Right lobe of liver (tissue), 6 donors: ENCODE data around the gene ZBTB32. TPM values are rescaled to one million over a fixed set of nuclear protein-coding genes. Genes with fewer than 3 reads are reported as not detected.

Experiments
- ATAC-seq, 4 donors: fragments of 200-7000 bp; cut with Tn5 transposase; one replicate each; pipeline ENCODE4 v1.9.1; 2020; ENCODE audit warnings: mild to moderate bottlenecking in 4 of 4, moderate library complexity in 4 of 4
- DNase-seq, 3 donors: peaks; one replicate each; pipeline ENCODE4 v3.0.0-alpha.2; 2020
- H3K27ac ChIP-seq, 3 donors: fragments of 200-600 bp; one replicate each; pipeline ENCODE4 v1.8.0; 2022
- H3K27me3 ChIP-seq, 2 donors: fragments of 200-600 bp; one replicate each; pipeline ENCODE4 v1.8.0; 2022
- H3K36me3 ChIP-seq, 4 donors: fragments of 200-600 bp; sonication (generic) in 1 of 4; one replicate each; pipeline versions ENCODE4 v1.5.1 to v1.8.0; 2017 to 2022; ENCODE audit warnings: control low read depth in 1 of 4
- H3K4me1 ChIP-seq, 4 donors: fragments of 200-600 bp; sonication (generic) in 1 of 4; one replicate each; pipeline versions ENCODE4 v1.5.1 to v1.8.0; 2017 to 2022; ENCODE audit warnings: control low read depth in 1 of 4
- H3K4me3 ChIP-seq, 3 donors: fragments of 200-600 bp; one replicate each; pipeline ENCODE4 v1.8.0; 2022
- H3K9me3 ChIP-seq, 4 donors: fragments of 200-600 bp; sonication (generic) in 1 of 4; one replicate each; pipeline versions ENCODE4 v1.5.1 to v1.8.0; 2017 to 2022; ENCODE audit warnings: control low read depth in 1 of 4
- POLR2A ChIP-seq: fragments of 450-650 bp; IDR thresholded peaks from one replicate; pipeline ENCODE4 v1.6.1; 2017; ENCODE audit warnings: antibody characterized with exemption, mild to moderate bottlenecking
- WGBS: methylation state at CpG from one replicate; pipeline ENCODE4 v1.1.6; 2018; ENCODE audit warnings: low coverage, low lambda C conversion rate; ENCODE audit not compliant: insufficient coverage; ENCODE audit errors: missing lambda C conversion rate; 5-methylcytosine and 5-hydroxymethylcytosine counted together
- intact Hi-C, 2 donors: fragments of 100-400 bp; cut with DNase I; formaldehyde crosslinking; loops; one replicate each; pipeline versions ENCODE4 v1.11.2 to v1.14.1; 2022
- total RNA-seq, 6 experiments: library from RNA; depleted of rRNA in 2 of 6; stranded (reverse); fragments of >200 nt in 2 of 6; fragmentation: NEBNext Ultra II Directional in 3 of 6; extraction: Animal tissue kit (Norgen Biotek cat#: 25700) in 3 of 6; gene quantifications; one replicate each; pipeline versions ENCODE4 v1.1.0 to v1.2.4, GENCODE V29; 2016 to 2023
- TF ChIP-seq, protein P1 (sequence below), 4 donors: fragments of 200-600 bp in 3 of 4; fragments of 450-650 bp in 1 of 4; IDR thresholded peaks; one replicate each; pipeline versions ENCODE4 v1.5.1 to v1.8.0; 2016 to 2022; ENCODE audit warnings: antibody characterized with exemption in 4 of 4, mild to moderate bottlenecking in 2 of 4
- donor health status: DM: no; HTN: yes; CAD: no.
- donor health status: DM: no; HTN: no; CAD: no.
- donor health status: DM: no; HTN: no; CAD: no.
- donor health status: DM: no; HTN: yes; CAD: no.
- donor health status: DM: no; HTN: yes; CAD: no.

The ZBTB32 gene
- total RNA-seq, 6 experiments from 2014 or later: 0.15 TPM; not detected in 5

DNA sequence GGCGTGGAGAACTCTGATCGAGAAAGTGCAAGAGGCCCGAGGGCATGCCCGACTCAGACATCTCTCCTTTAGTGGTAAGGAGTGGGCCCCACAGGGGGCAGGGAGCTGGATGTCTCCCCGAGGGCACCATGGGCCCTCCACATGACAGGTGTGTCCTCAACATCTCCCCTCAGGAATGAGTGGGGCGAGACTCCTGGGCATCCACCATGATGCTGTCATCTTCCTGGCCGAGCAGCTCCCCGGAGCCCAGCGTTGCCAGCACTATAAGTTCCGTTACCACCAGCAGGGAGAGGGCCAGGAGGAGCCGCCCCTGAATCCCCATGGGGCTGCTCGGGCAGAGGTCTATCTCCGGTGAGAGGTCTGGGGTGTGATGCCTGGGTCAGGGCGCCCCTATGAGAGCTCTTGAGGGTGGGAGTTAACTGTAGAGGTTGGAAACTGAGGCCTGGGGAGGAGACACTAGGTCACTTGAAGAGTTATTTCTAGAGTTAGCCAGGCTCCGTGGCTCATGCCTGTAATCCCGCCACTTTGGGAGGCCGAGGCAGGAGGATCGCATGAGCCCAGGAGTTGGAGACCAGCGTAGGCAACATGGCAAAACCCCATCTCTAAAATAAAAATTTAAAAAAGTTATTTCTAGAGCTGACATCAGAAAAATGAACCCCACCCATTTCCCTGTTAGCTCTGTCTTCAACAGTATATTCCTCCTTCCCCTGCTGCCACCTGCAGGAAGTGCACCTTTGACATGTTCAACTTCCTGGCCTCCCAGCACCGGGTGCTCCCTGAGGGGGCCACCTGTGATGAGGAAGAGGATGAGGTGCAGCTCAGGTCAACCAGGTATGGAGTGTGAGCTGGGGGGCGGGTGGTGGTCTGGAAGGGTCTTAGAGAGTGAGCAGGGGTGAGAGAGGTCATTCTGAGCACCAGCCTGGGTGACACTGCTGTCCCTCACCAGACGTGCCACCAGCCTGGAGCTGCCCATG lies 32.8 kb downstream of the ZBTB32 start:
- DNase-seq (no peak), ATAC-seq (no peak)
- Histone ChIP-seq H3K4me3 (no peak overlapping the region), H3K27ac (no peak overlapping the region), H3K4me1 (peaks cover 0 to 16% (median 0%) of the 10 kb centered on the region in 4 donors), H3K27me3 (no peaks in the 10 kb centered on the region), H3K9me3 (no peaks in the 10 kb centered on the region), H3K36me3 (peaks cover 0 to 44% (median 2%) of the 10 kb centered on the region in 4 donors)
- intact Hi-C loops: no loop called here
- TF ChIP-seq, protein P1, sequence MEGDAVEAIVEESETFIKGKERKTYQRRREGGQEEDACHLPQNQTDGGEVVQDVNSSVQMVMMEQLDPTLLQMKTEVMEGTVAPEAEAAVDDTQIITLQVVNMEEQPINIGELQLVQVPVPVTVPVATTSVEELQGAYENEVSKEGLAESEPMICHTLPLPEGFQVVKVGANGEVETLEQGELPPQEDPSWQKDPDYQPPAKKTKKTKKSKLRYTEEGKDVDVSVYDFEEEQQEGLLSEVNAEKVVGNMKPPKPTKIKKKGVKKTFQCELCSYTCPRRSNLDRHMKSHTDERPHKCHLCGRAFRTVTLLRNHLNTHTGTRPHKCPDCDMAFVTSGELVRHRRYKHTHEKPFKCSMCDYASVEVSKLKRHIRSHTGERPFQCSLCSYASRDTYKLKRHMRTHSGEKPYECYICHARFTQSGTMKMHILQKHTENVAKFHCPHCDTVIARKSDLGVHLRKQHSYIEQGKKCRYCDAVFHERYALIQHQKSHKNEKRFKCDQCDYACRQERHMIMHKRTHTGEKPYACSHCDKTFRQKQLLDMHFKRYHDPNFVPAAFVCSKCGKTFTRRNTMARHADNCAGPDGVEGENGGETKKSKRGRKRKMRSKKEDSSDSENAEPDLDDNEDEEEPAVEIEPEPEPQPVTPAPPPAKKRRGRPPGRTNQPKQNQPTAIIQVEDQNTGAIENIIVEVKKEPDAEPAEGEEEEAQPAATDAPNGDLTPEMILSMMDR (IDR thresholded peaks at IDR 0.05): peak in 1 of 4 donors; percentile 12
- TF ChIP-seq POLR2A: no peak
- 89% methylated on average over 8 of the region's 22 CpGs for whole genome bisulfite sequencing

DNA sequence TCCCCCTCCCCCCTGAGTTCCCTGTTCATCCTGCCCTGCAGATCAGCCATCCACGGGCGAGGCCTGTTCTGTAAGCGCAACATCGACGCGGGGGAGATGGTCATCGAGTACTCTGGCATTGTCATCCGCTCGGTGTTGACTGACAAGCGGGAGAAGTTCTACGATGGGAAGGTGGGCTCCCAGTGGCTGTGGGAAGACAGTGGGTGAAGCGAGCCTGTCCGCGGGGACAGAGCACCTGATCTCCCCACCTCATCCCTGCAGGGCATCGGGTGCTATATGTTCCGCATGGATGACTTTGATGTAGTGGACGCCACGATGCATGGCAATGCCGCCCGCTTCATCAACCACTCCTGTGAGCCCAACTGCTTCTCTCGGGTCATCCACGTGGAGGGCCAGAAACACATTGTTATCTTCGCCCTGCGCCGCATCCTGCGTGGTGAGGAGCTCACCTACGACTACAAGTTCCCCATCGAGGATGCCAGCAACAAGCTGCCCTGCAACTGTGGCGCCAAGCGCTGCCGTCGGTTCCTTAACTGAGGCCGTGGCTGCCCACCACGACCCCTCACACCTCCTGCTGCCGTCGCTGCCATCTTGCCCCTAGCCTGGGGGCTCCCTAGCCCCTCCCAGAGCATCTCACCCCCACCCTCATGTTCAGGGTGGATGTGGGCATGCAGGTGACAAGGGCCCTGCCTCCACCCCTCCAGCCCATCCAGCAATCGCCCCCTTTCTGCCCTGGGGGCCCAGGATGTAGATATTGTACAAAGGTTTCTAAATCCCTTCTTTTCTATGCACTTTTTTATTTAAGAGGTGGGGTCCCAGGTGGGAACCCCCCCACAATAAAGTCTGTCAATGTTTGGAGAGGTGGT lies 33.9 kb downstream of the ZBTB32 start:
- no peaks in the 10 kb centered on the region for H3K27me3 ChIP-seq
- ATAC-seq (no peak), DNase-seq (no peak)
- peaks cover 0 to 38% (median 0%) of the 10 kb centered on the region in 4 donors for H3K36me3 ChIP-seq
- no peak overlapping the region for H3K27ac ChIP-seq
- 90% methylated on average over 4 of the region's 37 CpGs for WGBS
- no peak overlapping the region for H3K4me3 ChIP-seq
- peaks cover 0 to 16% (median 0%) of the 10 kb centered on the region in 4 donors for H3K4me1 ChIP-seq
- no peaks in the 10 kb centered on the region for H3K9me3 ChIP-seq
- intact Hi-C loops: no loop called here
- TF ChIP-seq, protein P1 (IDR thresholded peaks at IDR 0.05): no peak
- no peak for TF ChIP-seq POLR2A

DNA sequence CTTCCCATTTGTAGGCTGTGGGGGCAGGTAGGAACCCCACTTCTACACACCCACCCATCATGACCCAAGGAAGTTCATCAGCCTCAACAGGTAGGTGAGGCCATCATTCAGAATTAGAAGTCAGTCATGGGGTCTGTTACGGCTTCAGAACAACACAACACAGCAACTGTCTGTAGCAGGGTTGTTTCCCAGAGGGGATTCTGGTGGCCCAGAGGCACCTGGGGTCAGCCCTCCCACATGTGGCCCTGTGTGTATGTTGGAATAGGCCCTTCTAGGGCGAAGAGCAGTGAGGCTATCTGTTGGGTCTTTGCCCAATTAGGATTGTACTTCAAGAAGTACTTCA lies 34.5 kb downstream of the ZBTB32 start:
- WGBS: 33% methylated on average over 1 of the region's 2 CpGs
- Histone ChIP-seq H3K27me3 (no peaks in the 10 kb centered on the region), H3K4me3 (no peak overlapping the region), H3K4me1 (peaks cover 0 to 18% (median under 1%) of the 10 kb centered on the region in 4 donors), H3K27ac (peak overlapping the region in 1 of 3 donors; percentile 84), H3K9me3 (no peaks in the 10 kb centered on the region), H3K36me3 (peaks cover 0 to 32% (median 0%) of the 10 kb centered on the region in 4 donors)
- intact Hi-C loops: no loop called here
- ATAC-seq (no peak), DNase-seq (no peak)
- TF ChIP-seq, protein P1 (IDR thresholded peaks at IDR 0.05): no peak
- TF ChIP-seq POLR2A: no peak

DNA sequence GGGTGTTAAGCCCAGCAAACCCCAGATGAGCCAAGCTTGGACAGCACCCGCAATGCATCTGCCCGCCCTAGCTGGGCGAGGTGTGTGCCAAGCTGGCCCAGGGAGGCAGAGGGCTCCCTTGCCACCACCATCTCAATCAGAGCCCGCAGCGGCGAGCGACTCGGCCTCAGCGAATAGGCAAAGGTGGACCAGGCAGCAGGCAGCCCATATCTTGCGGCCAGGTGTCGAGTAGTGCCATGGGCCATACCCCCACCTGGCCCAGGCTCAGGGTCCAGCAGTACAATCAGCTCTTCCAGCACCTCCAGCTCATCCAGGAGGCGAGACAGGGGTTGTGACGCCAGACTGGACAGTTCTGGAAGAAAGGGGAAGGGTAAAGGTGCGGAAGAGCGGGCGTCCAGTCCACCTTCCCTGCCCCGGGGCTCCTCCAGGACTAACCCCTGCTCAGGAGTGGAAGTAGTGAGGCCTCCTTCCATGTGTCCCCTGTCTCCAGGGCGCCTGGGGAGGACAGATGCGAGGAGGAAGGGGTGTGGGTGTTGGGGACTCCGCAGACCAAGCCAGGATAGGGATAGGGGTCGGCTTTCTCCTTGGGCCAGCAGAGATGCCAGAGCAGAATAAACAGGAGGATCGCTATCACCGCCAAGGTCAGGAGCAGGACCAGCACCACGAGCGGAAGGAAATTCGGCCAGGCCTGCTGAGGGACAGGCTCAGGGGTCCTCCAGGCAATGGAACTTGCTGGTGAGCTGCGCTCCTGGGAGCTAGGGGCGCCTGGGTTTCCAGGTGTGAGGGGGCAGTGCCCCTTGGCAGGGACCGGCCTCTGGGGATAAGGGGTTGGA lies 35.1 kb downstream of the ZBTB32 start:
- H3K27me3 ChIP-seq: no peaks in the 10 kb centered on the region
- H3K27ac ChIP-seq: peak overlapping the region; percentile 58 to 84 (median 67)
- H3K4me3 ChIP-seq: peak overlapping the region; percentile 60 to 73 (median 66)
- intact Hi-C loops: no loop called here
- no peaks in the 10 kb centered on the region for H3K9me3 ChIP-seq
- WGBS: 67% methylated on average over 13 of the region's 29 CpGs
- DNase-seq: no peak
- H3K36me3 ChIP-seq: peaks cover 0 to 27% (median 0%) of the 10 kb centered on the region in 4 donors
- peaks cover 0 to 24% (median 4%) of the 10 kb centered on the region in 4 donors for H3K4me1 ChIP-seq
- TF ChIP-seq POLR2A: no peak
- TF ChIP-seq, protein P1 (IDR thresholded peaks at IDR 0.05): no peak
- no peak for ATAC-seq
